ENCODE results near the gene EIF5.

EIF5 gene

DNA sequence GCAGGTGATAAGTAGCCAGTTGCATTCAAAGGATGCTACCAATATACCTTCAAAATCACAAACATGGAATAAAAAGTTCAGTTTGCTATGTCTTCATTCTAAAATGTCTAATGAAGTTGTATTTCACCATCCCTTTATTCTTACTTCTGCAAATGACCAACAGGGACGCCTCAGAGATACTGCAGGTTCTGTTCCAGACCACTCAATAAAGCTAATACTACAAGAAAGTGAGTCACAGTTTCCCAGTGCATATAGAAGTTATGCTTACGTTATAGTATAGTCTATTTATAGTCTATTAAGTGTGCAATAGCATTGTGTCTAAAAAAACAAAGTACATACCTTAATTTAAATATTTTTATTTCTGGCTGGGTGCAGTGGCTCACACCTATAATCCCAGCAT, 29.3 kb upstream of the EIF5 start:
- in situ Hi-C loops (cut with HindIII; ENCODE audit: low pct_ligation_motif_present, low pct_unique_long_range_greater_than_20kb, low sequenced_read_pairs): no loop called here
- no peak for DNase-seq

- in situ Hi-C loops (cut with HindIII; ENCODE audit: low pct_ligation_motif_present, low pct_unique_long_range_greater_than_20kb, low sequenced_read_pairs): no loop called here
These were observed 25.1 kb upstream of the EIF5 start for GRCh38 chr14:103308717-103309616.

GRCh38 chr14:103310576-103311095, 23.4 kb upstream of the EIF5 start:
- in situ Hi-C loops (cut with HindIII; ENCODE audit: low pct_ligation_motif_present, low pct_unique_long_range_greater_than_20kb, low sequenced_read_pairs): no loop called here
- no peak for DNase-seq

More at GRCh38 chr14:103308717-103309616, 25.1 kb upstream of the EIF5 start:
- no peak for DNase-seq

DNA sequence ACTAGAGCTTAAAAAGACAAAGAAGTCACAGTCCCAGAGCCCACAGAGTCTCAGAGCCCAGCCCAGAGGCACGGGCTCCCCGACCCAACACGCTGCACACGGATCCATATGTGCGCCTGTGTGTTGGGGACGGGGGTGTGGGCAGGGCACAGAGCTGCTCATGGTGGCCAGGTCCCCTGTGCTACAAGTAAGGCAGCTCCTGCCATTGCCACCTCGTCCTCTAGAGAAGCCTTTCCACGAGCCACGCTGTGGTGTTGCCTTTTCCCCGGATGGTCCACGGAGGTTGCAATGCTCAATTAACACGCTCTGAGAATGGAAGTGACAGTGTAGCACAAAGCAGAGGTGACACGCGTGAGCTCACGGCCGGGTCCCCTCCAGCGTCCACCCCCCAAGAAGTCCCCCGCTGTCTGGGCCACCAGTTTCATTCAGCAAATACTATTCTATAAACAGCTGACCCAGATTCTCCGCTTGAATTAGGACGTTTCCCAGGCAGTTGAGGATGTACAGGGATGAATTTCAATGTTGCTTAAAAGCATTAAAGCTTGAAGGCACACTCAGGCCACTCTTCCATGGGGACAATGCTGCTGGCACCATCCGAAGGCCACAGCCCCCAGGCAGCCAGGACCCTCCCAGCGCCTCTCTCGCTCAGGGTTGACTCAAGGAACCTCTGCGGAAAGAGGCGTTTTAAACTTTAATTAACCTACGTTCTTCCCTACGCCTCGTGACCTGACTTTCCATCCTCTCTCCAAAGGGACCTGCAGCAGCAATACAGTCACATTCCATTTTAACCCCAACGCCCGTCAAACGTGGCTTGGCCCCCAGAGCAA, 22.7 kb upstream of the EIF5 start:
- no peak for DNase-seq
- in situ Hi-C loops (cut with HindIII; ENCODE audit: low pct_ligation_motif_present, low pct_unique_long_range_greater_than_20kb, low sequenced_read_pairs): no loop called here

GRCh38 chr14:103312006-103312635, 21.9 kb upstream of the EIF5 start:
- in situ Hi-C loops (cut with HindIII; ENCODE audit: low pct_ligation_motif_present, low pct_unique_long_range_greater_than_20kb, low sequenced_read_pairs): no loop called here

DNA sequence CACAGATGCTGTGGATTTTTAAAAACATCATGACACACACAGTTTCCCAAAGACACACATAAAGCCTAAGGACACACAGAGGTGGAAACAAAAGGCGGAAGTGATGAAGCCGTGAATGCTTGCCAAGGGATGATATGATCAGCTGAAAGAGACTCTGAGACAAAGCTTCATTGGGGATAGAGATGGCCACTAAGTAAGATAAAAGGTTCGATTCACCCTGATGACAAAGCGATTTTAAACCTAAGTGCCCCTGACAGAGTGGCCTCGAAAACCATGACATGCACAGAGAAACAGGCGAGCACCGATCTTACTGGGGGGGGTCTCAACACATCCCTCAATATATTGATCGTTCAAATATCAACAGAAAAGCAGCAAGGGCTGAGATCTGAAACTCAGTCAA, 20.3 kb upstream of the EIF5 start:
- in situ Hi-C loops (cut with HindIII; ENCODE audit: low pct_ligation_motif_present, low pct_unique_long_range_greater_than_20kb, low sequenced_read_pairs): no loop called here
- no peak for DNase-seq

More at GRCh38 chr14:103312006-103312635, 21.9 kb upstream of the EIF5 start:
- DNase-seq: no peak

GRCh38 chr14:103314496-103315277, 19.4 kb upstream of the EIF5 start:
- in situ Hi-C loops (cut with HindIII; ENCODE audit: low pct_ligation_motif_present, low pct_unique_long_range_greater_than_20kb, low sequenced_read_pairs): no loop called here
- DNase-seq: no peak

GRCh38 chr14:103315351-103315911, 18.6 kb upstream of the EIF5 start:
- DNase-seq: no peak
- in situ Hi-C loops (cut with HindIII; ENCODE audit: low pct_ligation_motif_present, low pct_unique_long_range_greater_than_20kb, low sequenced_read_pairs): no loop called here

DNA sequence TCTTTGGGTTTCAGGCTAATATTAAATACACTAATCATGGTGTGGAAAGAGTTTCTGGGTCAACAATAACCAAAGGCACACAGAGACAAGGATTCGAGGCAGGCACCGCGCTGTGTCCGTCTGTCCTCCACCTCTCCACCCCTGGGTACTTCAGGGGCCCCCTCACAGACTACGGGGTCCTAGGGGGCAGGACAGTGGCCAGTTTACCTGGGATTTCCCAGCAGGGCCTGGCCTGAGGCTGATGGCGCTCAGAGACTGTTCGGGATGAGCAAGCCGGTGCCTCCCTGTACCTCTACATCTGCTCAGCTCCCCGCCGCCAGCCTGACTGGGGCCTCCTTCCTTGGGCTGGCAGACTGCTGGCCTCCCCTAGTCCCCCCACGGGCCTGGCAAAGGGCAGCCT, 18.1 kb upstream of the EIF5 start:
- in situ Hi-C loops (cut with HindIII; ENCODE audit: low pct_ligation_motif_present, low pct_unique_long_range_greater_than_20kb, low sequenced_read_pairs): no loop called here
- no peak for DNase-seq

DNA sequence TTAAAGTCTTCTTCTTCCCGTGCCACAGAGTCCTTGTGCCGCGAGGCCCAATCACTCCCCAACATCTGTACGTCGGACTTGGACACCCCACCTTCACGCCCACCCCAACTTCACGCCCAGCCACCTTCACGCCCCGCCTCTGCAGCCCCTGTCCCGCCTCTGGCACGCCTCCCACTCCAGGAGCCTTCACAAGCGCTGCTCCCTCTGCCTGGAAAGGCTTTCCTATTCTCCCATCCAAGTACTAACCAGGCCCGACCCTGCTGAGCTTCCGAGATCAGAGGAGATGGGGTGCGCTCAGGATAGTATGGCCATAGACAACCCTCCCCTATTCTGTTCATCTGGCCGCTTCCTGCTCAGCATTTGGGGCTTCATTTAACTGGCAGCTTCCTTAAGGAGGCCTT, 17.3 kb upstream of the EIF5 start:
- in situ Hi-C loops (cut with HindIII; ENCODE audit: low pct_ligation_motif_present, low pct_unique_long_range_greater_than_20kb, low sequenced_read_pairs): no loop called here
- DNase-seq: no peak

- no peak for DNase-seq
- in situ Hi-C loops (cut with HindIII; ENCODE audit: low pct_ligation_motif_present, low pct_unique_long_range_greater_than_20kb, low sequenced_read_pairs): no loop called here
These were observed 16.8 kb upstream of the EIF5 start for GRCh38 chr14:103317251-103317650.

- in situ Hi-C loops (cut with HindIII; ENCODE audit: low pct_ligation_motif_present, low pct_unique_long_range_greater_than_20kb, low sequenced_read_pairs): no loop called here
- no peak for DNase-seq
These were observed 16.0 kb upstream of the EIF5 start for GRCh38 chr14:103317976-103318580.

GRCh38 chr14:103318750-103319419, 15.2 kb upstream of the EIF5 start:
- in situ Hi-C loops (cut with HindIII; ENCODE audit: low pct_ligation_motif_present, low pct_unique_long_range_greater_than_20kb, low sequenced_read_pairs): no loop called here
- no peak for DNase-seq

- in situ Hi-C loops (cut with HindIII; ENCODE audit: low pct_ligation_motif_present, low pct_unique_long_range_greater_than_20kb, low sequenced_read_pairs): no loop called here
These were observed 14.6 kb upstream of the EIF5 start for GRCh38 chr14:103319422-103319821.

GRCh38 chr14:103326078-103326477, 8.0 kb upstream of the EIF5 start:
- in situ Hi-C loops (cut with HindIII; ENCODE audit: low pct_ligation_motif_present, low pct_unique_long_range_greater_than_20kb, low sequenced_read_pairs): no loop called here
- no peak for DNase-seq

More at GRCh38 chr14:103319422-103319821, 14.6 kb upstream of the EIF5 start:
- no peak for DNase-seq

DNA sequence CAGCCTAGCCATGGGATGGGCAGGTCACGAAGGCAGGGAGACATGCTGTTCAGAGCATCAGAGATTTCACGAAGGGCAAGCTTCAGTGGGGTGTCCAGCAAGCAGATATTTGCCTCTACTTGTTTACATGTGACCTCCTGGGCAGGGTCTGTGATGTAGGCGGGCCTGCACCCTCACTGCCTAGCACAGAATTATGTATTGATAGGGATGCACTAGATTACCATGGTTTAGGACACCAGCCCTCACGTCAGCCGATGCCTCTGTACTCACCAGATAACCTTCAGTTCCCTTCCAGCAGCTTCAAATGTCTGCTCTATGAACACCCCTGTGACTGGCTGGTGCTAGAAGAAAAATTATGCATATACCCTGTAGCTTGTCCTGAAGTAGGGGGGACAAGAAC, 5.1 kb upstream of the EIF5 start:
- DNase-seq: no peak
- in situ Hi-C loops (cut with HindIII; ENCODE audit: low pct_ligation_motif_present, low pct_unique_long_range_greater_than_20kb, low sequenced_read_pairs): no loop called here

Data from ACHN (cell line).